H1 (cell line): ENCODE results near the gene PSD. TPM values are rescaled to one million over a fixed set of nuclear protein-coding genes. Genes with fewer than 3 reads are reported as not detected.
A peak's percentile ranks its signal among the peaks of the same experiment; 100 is the strongest.

Source experiments
- CTCF ChIA-PET: fragments of 300-600 bp; sonication (Branson Sonifier 250); formaldehyde crosslinking; loops from one replicate; lab custom pipeline; 2021; ENCODE audit not compliant: partially characterized antibody; lab: Charles Lee
- POLR2A ChIA-PET: fragments of 300-600 bp; sonication (Branson Sonifier 250); formaldehyde crosslinking; loops from one replicate; lab custom pipeline; 2021; ENCODE audit warnings: inconsistent platforms; ENCODE audit not compliant: partially characterized antibody; lab: Charles Lee
- DNase-seq, 2 experiments: peaks; one replicate each; pipeline versions ENCODE4 v3.0.0 to v3.0.0-alpha.2; 2010 to 2022; ENCODE audit warnings: low spot score in 2 of 2, low read depth in 1 of 2, mixed read lengths in 1 of 2
- FAIRE-seq: peaks from 2 replicates; lab custom pipeline; 2011; peaks lifted over from hg19 to GRCh38; lab: Jason Lieb, UNC
- H2AFZ ChIP-seq: 2 replicates; pipeline ENCODE4 v1.8.1; 2012; ENCODE audit warnings: low read length, inconsistent platforms
- H2AK5ac ChIP-seq: 2 replicates; pipeline ENCODE4 v1.6.1; 2013; ENCODE audit warnings: low read depth, low read length
- H2BK120ac ChIP-seq: replicated peaks from 2 replicates; pipeline ENCODE3; 2013; ENCODE audit warnings: low read depth, low read length, inconsistent platforms
- H2BK12ac ChIP-seq: 2 replicates; pipeline ENCODE4 v1.6.1; 2013; ENCODE audit warnings: low read depth, low read length
- H2BK15ac ChIP-seq: 2 replicates; pipeline ENCODE4 v1.6.1; 2013; ENCODE audit warnings: low read length
- H2BK20ac ChIP-seq: 2 replicates; pipeline ENCODE4 v1.6.1; 2013; ENCODE audit warnings: low read length
- H2BK5ac ChIP-seq: 2 replicates; pipeline ENCODE4 v1.6.1; 2013; ENCODE audit warnings: low read depth, low read length
- H3K14ac ChIP-seq: 2 replicates; pipeline ENCODE4 v1.6.1; 2013; ENCODE audit warnings: inconsistent platforms; ENCODE audit not compliant: insufficient read length
- H3K18ac ChIP-seq: 2 replicates; pipeline ENCODE4 v1.6.1; 2013; ENCODE audit warnings: low read length; ENCODE audit errors: extremely low read depth
- H3K23ac ChIP-seq: 2 replicates; pipeline ENCODE4 v1.6.1; 2013; ENCODE audit warnings: inconsistent platforms; ENCODE audit not compliant: insufficient read length
- H3K23me2 ChIP-seq: 2 replicates; pipeline ENCODE4 v1.6.1; 2013; ENCODE audit warnings: low read depth, low read length
- H3K27ac ChIP-seq: 2 replicates; pipeline ENCODE4 v1.6.1; 2011; ENCODE audit warnings: low read depth, low read length, inconsistent platforms
- H3K27me3 ChIP-seq, 4 experiments: replicated peaks in 1 of 4; 1 replicate in 1 of 4; 2 replicates in 3 of 4; pipeline versions ENCODE4 v1.6.1 to v1.8.1; 2011 to 2013; ENCODE audit warnings: low read length in 3 of 4, mild to moderate bottlenecking in 3 of 4, inconsistent platforms in 2 of 4, mixed read lengths in 2 of 4, moderate library complexity in 1 of 4; ENCODE audit not compliant: control insufficient read depth in 3 of 4, insufficient read depth in 3 of 4; ENCODE audit errors: extremely low read depth in 1 of 4
- H3K36me3 ChIP-seq, 4 experiments: 2 replicates each; pipeline versions ENCODE4 v1.6.1 to v1.8.1; 2011 to 2013; ENCODE audit warnings: mild to moderate bottlenecking in 4 of 4, low read length in 3 of 4, moderate library complexity in 2 of 4, control low read depth in 1 of 4, inconsistent platforms in 1 of 4; ENCODE audit not compliant: insufficient read depth in 4 of 4, control insufficient read depth in 2 of 4
- H3K4ac ChIP-seq: replicated peaks from 2 replicates; pipeline ENCODE3; 2013; ENCODE audit warnings: low read length, low read depth, mixed read lengths, inconsistent platforms; ENCODE audit not compliant: insufficient read length
- H3K4me1 ChIP-seq, 4 experiments: replicated peaks in 1 of 4; 1 replicate in 1 of 4; 2 replicates in 3 of 4; pipeline versions ENCODE4 v1.6.1 to v1.8.1; 2011 to 2013; ENCODE audit warnings: low read length in 3 of 4, inconsistent platforms in 2 of 4, mixed read lengths in 1 of 4; ENCODE audit not compliant: insufficient read depth in 4 of 4, control insufficient read depth in 3 of 4
- H3K4me2 ChIP-seq, 2 experiments: 2 replicates each; pipeline versions ENCODE4 v1.6.1 to v1.8.1; 2011 to 2013; ENCODE audit warnings: low read depth in 2 of 2, low read length in 2 of 2, control low read depth in 1 of 2, inconsistent platforms in 1 of 2, mild to moderate bottlenecking in 1 of 2; ENCODE audit not compliant: insufficient read depth in 1 of 2
- H3K4me3 ChIP-seq, 4 experiments: fragments of 200-600, 300-600 bp in 1 of 4; sonication (generic), shearing (Covaris generic), sonication (Bioruptor Twin) in 1 of 4; 2 replicates each; pipeline versions ENCODE4 v1.5.1 to v1.8.1; 2011 to 2016; ENCODE audit warnings: low read length in 4 of 4, low read depth in 3 of 4, control low read depth in 2 of 4, inconsistent platforms in 2 of 4, mild to moderate bottlenecking in 2 of 4, mixed read lengths in 1 of 4, moderate library complexity in 1 of 4; ENCODE audit not compliant: insufficient read depth in 2 of 4; ENCODE audit errors: extremely low read depth in 1 of 4
- H3K56ac ChIP-seq: replicated peaks from 2 replicates; pipeline ENCODE3; 2013; ENCODE audit warnings: low read depth, mild to moderate bottlenecking, mixed read lengths, low read length, inconsistent platforms; ENCODE audit not compliant: insufficient read length
- H3K79me1 ChIP-seq: 2 replicates; pipeline ENCODE4 v1.6.1; 2013; ENCODE audit warnings: low read depth, low read length, control low read depth
- H3K79me2 ChIP-seq, 2 experiments: 2 replicates each; pipeline versions ENCODE4 v1.6.1 to v1.8.1; 2012 to 2013; ENCODE audit warnings: low read length in 2 of 2, mild to moderate bottlenecking in 2 of 2, inconsistent platforms in 1 of 2; ENCODE audit not compliant: insufficient read depth in 2 of 2, control insufficient read depth in 1 of 2
- H3K9ac ChIP-seq, 4 experiments: replicated peaks in 1 of 4; 1 replicate in 1 of 4; 2 replicates in 3 of 4; pipeline versions ENCODE4 v1.6.1 to v1.8.1; 2011 to 2013; ENCODE audit warnings: low read depth in 3 of 4, low read length in 3 of 4, control low read depth in 2 of 4, mild to moderate bottlenecking in 2 of 4, moderate library complexity in 2 of 4, inconsistent platforms in 1 of 4; ENCODE audit errors: extremely low read depth in 1 of 4
- H3K9me3 ChIP-seq, 2 experiments: 2 replicates each; pipeline versions ENCODE4 v1.6.1 to v1.8.1; 2012 to 2013; ENCODE audit warnings: mild to moderate bottlenecking in 2 of 2, moderate library complexity in 2 of 2, control low read depth in 1 of 2, inconsistent platforms in 1 of 2, low read depth in 1 of 2, low read length in 1 of 2, mixed read lengths in 1 of 2; ENCODE audit not compliant: insufficient read depth in 2 of 2
- H4K20me1 ChIP-seq, 2 experiments: replicated peaks in 1 of 2; 2 replicates each; pipeline versions ENCODE3 to v1.8.1; 2011 to 2013; ENCODE audit warnings: inconsistent platforms in 2 of 2, low read length in 2 of 2, mild to moderate bottlenecking in 1 of 2; ENCODE audit not compliant: insufficient read depth in 2 of 2, control insufficient read depth in 1 of 2
- H4K5ac ChIP-seq: 2 replicates; pipeline ENCODE4 v1.6.1; 2013; ENCODE audit warnings: low read length, low read depth, mixed read lengths, inconsistent platforms; ENCODE audit not compliant: insufficient read length
- H4K8ac ChIP-seq: 2 replicates; pipeline ENCODE4 v1.8.0; 2013; ENCODE audit warnings: mild to moderate bottlenecking, moderate library complexity, low read length, inconsistent platforms; ENCODE audit not compliant: insufficient read depth; ENCODE audit errors: extremely low read depth
- H4K91ac ChIP-seq: replicated peaks from 2 replicates; pipeline ENCODE3; 2013; ENCODE audit warnings: low read length, mixed read lengths, inconsistent platforms; ENCODE audit not compliant: insufficient read length
- ASH2L ChIP-seq: fragments of 200-600, 300-600 bp; sonication (generic); IDR thresholded peaks from one replicate; pipeline ENCODE4 v1.7.1; 2017; ENCODE audit warnings: low read length
- ATF2 ChIP-seq: IDR thresholded peaks from 2 replicates; pipeline ENCODE4 v1.6.1; 2012; ENCODE audit warnings: low read length, inconsistent platforms
- KDM5A ChIP-seq: fragments of 200-600 bp; IDR thresholded peaks from 2 replicates; pipeline ENCODE4 v1.7.1; 2012; ENCODE audit warnings: mild to moderate bottlenecking, low read length, inconsistent platforms, mixed read lengths
- NANOG ChIP-seq: IDR thresholded peaks from 2 replicates; pipeline ENCODE4 v1.6.1; 2011; ENCODE audit warnings: low read length, low read depth, mild to moderate bottlenecking, inconsistent platforms; ENCODE audit not compliant: insufficient read depth, poor library complexity, severe bottlenecking
- PHF8 ChIP-seq: fragments of 200-600 bp; sonication (generic); conservative IDR thresholded peaks from 2 replicates; pipeline ENCODE4 v1.7.1; 2012; ENCODE audit warnings: low read depth, mild to moderate bottlenecking, inconsistent platforms, low read length, moderate library complexity
- SP1 ChIP-seq: IDR thresholded peaks from 2 replicates; pipeline ENCODE4 v1.6.1; 2011; ENCODE audit warnings: low read depth, low read length
- USF2 ChIP-seq: IDR thresholded peaks from 2 replicates; pipeline ENCODE4 v1.6.1; 2011; ENCODE audit warnings: low read length, improper control_type of control experiment
- ZNF274 ChIP-seq: IDR thresholded peaks from 2 replicates; pipeline ENCODE4 v1.7.0; 2012; ENCODE audit warnings: low read length, borderline replicate concordance; ENCODE audit errors: extremely low read depth
- WGBS, 2 experiments: shearing (Covaris generic) in 1 of 2; methylation state at CpG; one replicate each; pipeline versions ENCODE4 v1.1.6 to v1.1.7; 2013 to 2015; ENCODE audit warnings: low lambda C conversion rate in 2 of 2, mixed read lengths in 2 of 2, inconsistent platforms in 1 of 2, low coverage in 1 of 2, missing lambda C conversion rate in 1 of 2; ENCODE audit not compliant: insufficient replicate concordance in 2 of 2, insufficient coverage in 1 of 2, insufficient read length in 1 of 2; ENCODE audit errors: extremely low coverage in 1 of 2, missing lambda C conversion rate in 1 of 2; 5-methylcytosine and 5-hydroxymethylcytosine counted together
- polyA plus RNA-seq, 7 experiments: library from polyadenylated mRNA; depleted of rRNA in 3 of 7; stranded (reverse) in 5 of 7; unstranded in 2 of 7; fragments of >200 nt in 5 of 7; fragments of 200-250 nt in 2 of 7; gene quantifications; 1 replicate in 5 of 7; 2 replicates in 1 of 7; 4 replicates in 1 of 7; pipeline versions ENCODE4 v1.2.1 to v1.2.3, GENCODE V29; 2011 to 2013; ENCODE audit warnings: missing spikeins in 2 of 7, mixed read lengths in 2 of 7
- total RNA-seq: library from RNA; stranded (reverse); fragmentation: NEBNext Ultra II Directional; extraction: Animal tissue kit (Norgen Biotek cat#: 25700); gene quantifications from 2 replicates; pipeline ENCODE4 v1.2.1, GENCODE V29; 2021

Gene PSD
- total and polyA plus RNA-seq, 2 of the 8 experiments (the other 6 are each of a cell fraction or from before 2014, with no cell fraction given), result 5.4 to 6.0 TPM

- Histone ChIP-seq H2AK5ac (peak within 1 kb of the TSS; percentile 66; the same call in 1 of the 2 replicates), H2BK5ac (peak within 1 kb of the TSS; percentile 53), H3K27ac (peak within 1 kb of the TSS; percentile 72; the same call in 1 of the 2 replicates), H3K18ac (peak within 1 kb of the TSS; percentile 85), H2BK12ac (peak within 1 kb of the TSS; percentile 35; the same call in 1 of the 2 replicates), H3K4me1 (peaks cover 0 to 18% (median 13%) of the 10 kb centered on the region in 4 experiments; a peak in 6 of 7 replicates), H4K5ac (peak within 1 kb of the TSS; percentile 49), H2BK120ac (no peak within 1 kb of the TSS), H3K9me3 (no peaks in the 10 kb centered on the region), H3K23me2 (peaks cover 9% of the 10 kb centered on the region), H3K4me3 (peak within 1 kb of the TSS; percentile 66 to 92 (median 84)), H3K4me2 (peak within 1 kb of the TSS; percentile 93 to 94), H3K9ac (peak within 1 kb of the TSS in 3 of 4 experiments; percentile 61 to 82 (median 79); a peak in 6 of 7 replicates), H3K4ac (peak within 1 kb of the TSS; percentile 13), H4K8ac (peak within 1 kb of the TSS; percentile 87), H3K27me3 (peaks cover 13 to 37% (median 34%) of the 10 kb centered on the region in 4 experiments), H3K23ac (no peak within 1 kb of the TSS), H2BK15ac (peak within 1 kb of the TSS; percentile 23; the same call in 1 of the 2 replicates), H4K20me1 (no peaks in the 10 kb centered on the region), H3K56ac (peak within 1 kb of the TSS; percentile 59), H3K79me2 (no peaks in the 10 kb centered on the region; a peak in 1 of 4 replicates), H2BK20ac (no peak within 1 kb of the TSS), H4K91ac (peak within 1 kb of the TSS; percentile 92), H3K14ac (no peak within 1 kb of the TSS), H2AFZ (peak within 1 kb of the TSS; percentile 78), H3K36me3 (no peaks in the 10 kb centered on the region; a peak in 1 of 8 replicates), H3K79me1 (no peaks in the 10 kb centered on the region)
- peak; percentile 90 to 100 for DNase-seq
- 1% methylated on average over 51 of the region's 52 CpGs; no CpG with 5 or more reads in 1 of the 2 experiments for WGBS, 2 experiments
- ChIA-PET POLR2A (interaction anchor here (0.9 to 9.0 kb wide), 16 partner anchors 8 to 311 kb away, joined by 3 to 75 read pairs (median 4); partner anchors contain the start of genes ACTR1A, C10orf95, FBXL15 and NFKB2), CTCF (interaction anchor here (0.6 to 7.5 kb wide), 16 partner anchors 8 to 238 kb away, joined by 3 to 40 read pairs (median 4); partner anchors contain the start of genes C10orf95 and FBXL15)
- no peak for FAIRE-seq
- TF ChIP-seq ATF2 (no peak), SP1 (peak; percentile 90), PHF8 (peak; percentile 85), ZNF274 (no peak), KDM5A (no peak), NANOG (no peak), USF2 (no peak), ASH2L (peak; percentile 48)
Observed at GRCh38 chr10:102432162-102432950, 13.8 kb upstream of the PSD start, which contains the start of gene CUEDC2. Gene CUEDC2 (minus strand): TSS chr10:102432574. CDS start chr10:102425188, 7,386 bp downstream.
